GM12878 (cell line): ENCODE results near the gene PRKRA.

Experiments
- BHLHE40 ChIP-seq, 2 experiments: fragments of 450-650 bp in 1 of 2; IDR thresholded peaks; 2 replicates each; pipeline ENCODE4 v1.6.1; 2011 to 2017; ENCODE audit warnings: low read depth in 2 of 2, borderline replicate concordance in 1 of 2, improper control_type of control experiment in 1 of 2, low read length in 1 of 2, mild to moderate bottlenecking in 1 of 2
- CREB1 ChIP-seq: IDR thresholded peaks from 2 replicates; pipeline ENCODE4 v1.6.1; 2012; ENCODE audit warnings: low read depth, mild to moderate bottlenecking, inconsistent platforms
- HDGF ChIP-seq: fragments of 450-650 bp; IDR thresholded peaks from 2 replicates; pipeline ENCODE4 v1.6.1; 2016; ENCODE audit warnings: antibody characterized with exemption
- SP1 ChIP-seq: IDR thresholded peaks from one replicate; pipeline ENCODE4 v1.6.1; 2011; ENCODE audit warnings: low read depth, low read length
- TAF1 ChIP-seq: IDR thresholded peaks from 2 replicates; pipeline ENCODE4 v1.6.1; 2011; ENCODE audit warnings: mild to moderate bottlenecking, low read depth, low read length, borderline replicate concordance
- ZSCAN29 ChIP-seq: fragments of 450-650 bp; IDR thresholded peaks from 2 replicates; pipeline ENCODE4 v1.6.1; 2017; ENCODE audit warnings: mild to moderate bottlenecking, moderate library complexity
- TF ChIP-seq, protein P1 (sequence below), 3 experiments: IDR thresholded peaks in 2 of 3; conservative IDR thresholded peaks in 1 of 3; 2 replicates each; pipeline ENCODE4 v1.5.1; 2011; ENCODE audit warnings: low read depth in 3 of 3, low read length in 3 of 3, mild to moderate bottlenecking in 3 of 3, control low read depth in 2 of 3, moderate library complexity in 2 of 3, inconsistent platforms in 1 of 3, mixed read lengths in 1 of 3; ENCODE audit not compliant: control insufficient read depth in 2 of 3, insufficient read depth in 1 of 3; ENCODE audit errors: extremely low read depth in 1 of 3

- TF ChIP-seq TAF1 (peak; percentile 58; the same call in 1 of the 2 replicates), SP1 (peak; percentile 53), CREB1 (peak; percentile 70; the same call in 1 of the 2 replicates), ZSCAN29 (peak; percentile 49; the same call in 1 of the 2 replicates), BHLHE40 (IDR thresholded peaks at IDR 0.05; ENCODE audit: borderline replicate concordance in 1 of 2, low read depth in 2 of 2, low read length in 1 of 2) (peak; percentile 54 to 92; a peak in 3 of 4 replicates), HDGF (peak; percentile 95)
- TF ChIP-seq, protein P1, sequence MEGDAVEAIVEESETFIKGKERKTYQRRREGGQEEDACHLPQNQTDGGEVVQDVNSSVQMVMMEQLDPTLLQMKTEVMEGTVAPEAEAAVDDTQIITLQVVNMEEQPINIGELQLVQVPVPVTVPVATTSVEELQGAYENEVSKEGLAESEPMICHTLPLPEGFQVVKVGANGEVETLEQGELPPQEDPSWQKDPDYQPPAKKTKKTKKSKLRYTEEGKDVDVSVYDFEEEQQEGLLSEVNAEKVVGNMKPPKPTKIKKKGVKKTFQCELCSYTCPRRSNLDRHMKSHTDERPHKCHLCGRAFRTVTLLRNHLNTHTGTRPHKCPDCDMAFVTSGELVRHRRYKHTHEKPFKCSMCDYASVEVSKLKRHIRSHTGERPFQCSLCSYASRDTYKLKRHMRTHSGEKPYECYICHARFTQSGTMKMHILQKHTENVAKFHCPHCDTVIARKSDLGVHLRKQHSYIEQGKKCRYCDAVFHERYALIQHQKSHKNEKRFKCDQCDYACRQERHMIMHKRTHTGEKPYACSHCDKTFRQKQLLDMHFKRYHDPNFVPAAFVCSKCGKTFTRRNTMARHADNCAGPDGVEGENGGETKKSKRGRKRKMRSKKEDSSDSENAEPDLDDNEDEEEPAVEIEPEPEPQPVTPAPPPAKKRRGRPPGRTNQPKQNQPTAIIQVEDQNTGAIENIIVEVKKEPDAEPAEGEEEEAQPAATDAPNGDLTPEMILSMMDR (IDR thresholded peaks at IDR 0.05 in 2 of 3, conservative IDR thresholded peaks at IDR 0.05 in 1 of 3; ENCODE audit: control insufficient read depth in 2 of 3, extremely low read depth in 1 of 3, insufficient read depth in 1 of 3, low read depth in 3 of 3, low read length in 3 of 3) = no peak
Observed at GRCh38 chr2:178450774-178451525, at the start of gene PRKRA, which contains the start of gene PJVK.
